Fibroblast of peridontal ligament (primary cell): ENCODE data around the gene HINT2.

Experiments
- DNase-seq: peaks from one replicate; pipeline ENCODE4 v3.0.0-alpha.2; 2010; ENCODE audit errors: extremely low read depth

The HINT2 gene

GRCh38 chr9:35774907-35775635, 39.8 kb downstream of the HINT2 start:
- no peak for DNase-seq

- DNase-seq, result no peak
Observed at GRCh38 chr9:35771943-35772342, 42.9 kb downstream of the HINT2 start.

GRCh38 chr9:35771534-35771933, 43.3 kb downstream of the HINT2 start:
- DNase-seq, result no peak

GRCh38 chr9:35771075-35771433, 43.8 kb downstream of the HINT2 start:
- no peak for DNase-seq

GRCh38 chr9:35769763-35770162, 45.1 kb downstream of the HINT2 start:
- DNase-seq, result no peak

GRCh38 chr9:35767458-35767857, 47.4 kb downstream of the HINT2 start:
- no peak for DNase-seq

GRCh38 chr9:35766997-35767396, 47.8 kb downstream of the HINT2 start:
- no peak for DNase-seq

- no peak for DNase-seq
Observed at GRCh38 chr9:35763803-35764202, 51.0 kb downstream of the HINT2 start.

- DNase-seq, result no peak
Observed at GRCh38 chr9:35763181-35763580, 51.7 kb downstream of the HINT2 start.
